NB4 (cell line): ENCODE measurements around the gene CDC34.

Source experiments
- CTCF ChIP-seq: IDR thresholded peaks from one replicate; pipeline ENCODE4 v1.5.1; 2012; ENCODE audit warnings: low read depth, low read length
- POLR2A ChIP-seq: IDR thresholded peaks from 2 replicates; pipeline ENCODE4 v1.6.1; 2011; ENCODE audit warnings: mild to moderate bottlenecking; ENCODE audit not compliant: insufficient read length; ENCODE audit errors: extremely low read depth

GRCh38 chr19:508204-509150 lies 23.1 kb upstream of the CDC34 start:
- TF ChIP-seq POLR2A (no peak), CTCF (no peak)
